Measurements from ENCODE around the gene TDRD6.
A peak's percentile ranks its signal among the peaks of the same experiment; 100 is the strongest.

TDRD6 gene

DNA sequence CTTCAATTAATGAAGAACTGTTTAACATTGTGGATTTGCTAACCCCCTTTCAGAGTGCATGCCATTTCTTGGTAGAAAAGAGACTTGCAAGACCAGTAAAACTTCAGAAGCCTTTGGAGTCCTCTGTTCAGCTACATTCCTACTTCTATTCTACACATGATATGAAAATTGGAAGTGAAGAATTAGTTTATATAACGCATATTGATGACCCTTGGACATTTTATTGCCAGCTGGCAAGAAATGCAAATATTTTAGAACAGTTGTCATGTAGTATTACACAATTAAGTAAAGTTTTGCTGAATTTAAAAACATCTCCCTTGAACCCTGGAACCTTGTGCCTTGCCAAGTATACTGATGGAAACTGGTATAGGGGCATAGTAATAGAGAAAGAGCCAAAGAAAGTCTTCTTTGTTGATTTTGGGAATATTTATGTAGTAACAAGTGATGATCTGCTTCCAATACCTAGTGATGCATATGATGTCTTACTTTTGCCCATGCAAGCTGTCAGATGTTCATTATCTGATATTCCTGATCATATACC, 3.3 kb downstream of the TDRD6 start:
- TF ChIP-seq, protein P1, sequence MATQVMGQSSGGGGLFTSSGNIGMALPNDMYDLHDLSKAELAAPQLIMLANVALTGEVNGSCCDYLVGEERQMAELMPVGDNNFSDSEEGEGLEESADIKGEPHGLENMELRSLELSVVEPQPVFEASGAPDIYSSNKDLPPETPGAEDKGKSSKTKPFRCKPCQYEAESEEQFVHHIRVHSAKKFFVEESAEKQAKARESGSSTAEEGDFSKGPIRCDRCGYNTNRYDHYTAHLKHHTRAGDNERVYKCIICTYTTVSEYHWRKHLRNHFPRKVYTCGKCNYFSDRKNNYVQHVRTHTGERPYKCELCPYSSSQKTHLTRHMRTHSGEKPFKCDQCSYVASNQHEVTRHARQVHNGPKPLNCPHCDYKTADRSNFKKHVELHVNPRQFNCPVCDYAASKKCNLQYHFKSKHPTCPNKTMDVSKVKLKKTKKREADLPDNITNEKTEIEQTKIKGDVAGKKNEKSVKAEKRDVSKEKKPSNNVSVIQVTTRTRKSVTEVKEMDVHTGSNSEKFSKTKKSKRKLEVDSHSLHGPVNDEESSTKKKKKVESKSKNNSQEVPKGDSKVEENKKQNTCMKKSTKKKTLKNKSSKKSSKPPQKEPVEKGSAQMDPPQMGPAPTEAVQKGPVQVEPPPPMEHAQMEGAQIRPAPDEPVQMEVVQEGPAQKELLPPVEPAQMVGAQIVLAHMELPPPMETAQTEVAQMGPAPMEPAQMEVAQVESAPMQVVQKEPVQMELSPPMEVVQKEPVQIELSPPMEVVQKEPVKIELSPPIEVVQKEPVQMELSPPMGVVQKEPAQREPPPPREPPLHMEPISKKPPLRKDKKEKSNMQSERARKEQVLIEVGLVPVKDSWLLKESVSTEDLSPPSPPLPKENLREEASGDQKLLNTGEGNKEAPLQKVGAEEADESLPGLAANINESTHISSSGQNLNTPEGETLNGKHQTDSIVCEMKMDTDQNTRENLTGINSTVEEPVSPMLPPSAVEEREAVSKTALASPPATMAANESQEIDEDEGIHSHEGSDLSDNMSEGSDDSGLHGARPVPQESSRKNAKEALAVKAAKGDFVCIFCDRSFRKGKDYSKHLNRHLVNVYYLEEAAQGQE (IDR thresholded peaks at IDR 0.05; ENCODE audit: low read depth), result no peak
- TF ChIP-seq TCF12 (IDR thresholded peaks at IDR 0.05; ENCODE audit: low read depth), result no peak
- no peak for TF ChIP-seq EGR1 (IDR thresholded peaks at IDR 0.05)
- TF ChIP-seq RAD21 (IDR thresholded peaks at IDR 0.05; ENCODE audit: low read depth), result no peak
- no peak for TF ChIP-seq TEAD4 (IDR thresholded peaks at IDR 0.05)
- no peak for TF ChIP-seq NFIC (IDR thresholded peaks at IDR 0.05)
- TF ChIP-seq, protein P2, sequence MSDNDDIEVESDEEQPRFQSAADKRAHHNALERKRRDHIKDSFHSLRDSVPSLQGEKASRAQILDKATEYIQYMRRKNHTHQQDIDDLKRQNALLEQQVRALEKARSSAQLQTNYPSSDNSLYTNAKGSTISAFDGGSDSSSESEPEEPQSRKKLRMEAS (IDR thresholded peaks at IDR 0.05), result no peak
- no peak for TF ChIP-seq FOXM1 (IDR thresholded peaks at IDR 0.05; ENCODE audit: borderline replicate concordance, low read depth)
- TF ChIP-seq, protein P3, sequence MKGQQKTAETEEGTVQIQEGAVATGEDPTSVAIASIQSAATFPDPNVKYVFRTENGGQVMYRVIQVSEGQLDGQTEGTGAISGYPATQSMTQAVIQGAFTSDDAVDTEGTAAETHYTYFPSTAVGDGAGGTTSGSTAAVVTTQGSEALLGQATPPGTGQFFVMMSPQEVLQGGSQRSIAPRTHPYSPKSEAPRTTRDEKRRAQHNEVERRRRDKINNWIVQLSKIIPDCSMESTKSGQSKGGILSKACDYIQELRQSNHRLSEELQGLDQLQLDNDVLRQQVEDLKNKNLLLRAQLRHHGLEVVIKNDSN (IDR thresholded peaks at IDR 0.05), result no peak

DNA sequence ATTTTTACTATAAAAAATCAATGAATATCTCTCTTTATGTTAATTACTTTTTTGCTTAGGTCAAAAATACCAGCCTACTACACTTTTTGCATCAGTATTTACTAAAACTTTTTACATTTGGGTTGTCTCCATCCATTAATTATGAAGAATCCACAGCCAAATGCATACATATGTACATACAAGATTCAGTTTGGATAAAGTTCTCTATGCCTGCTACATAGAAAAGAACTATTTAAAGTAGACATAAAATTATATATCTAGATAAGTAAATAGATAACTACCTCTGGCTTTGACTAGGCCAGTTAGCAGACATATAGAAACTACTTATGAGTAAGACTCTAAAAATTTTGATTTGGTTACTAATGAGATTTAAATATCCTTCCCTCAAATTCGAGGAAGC, 12.3 kb downstream of the TDRD6 start:
- TF ChIP-seq NFIC (IDR thresholded peaks at IDR 0.05) (no peak), CREB1 (IDR thresholded peaks at IDR 0.05; ENCODE audit: low read depth) (no peak), ZBTB7A (IDR thresholded peaks at IDR 0.05; ENCODE audit: low read depth) (no peak), TEAD4 (IDR thresholded peaks at IDR 0.05) (no peak), CEBPB (IDR thresholded peaks at IDR 0.05) (no peak), RAD21 (IDR thresholded peaks at IDR 0.05; ENCODE audit: low read depth) (no peak), EGR1 (IDR thresholded peaks at IDR 0.05) (no peak)

DNA sequence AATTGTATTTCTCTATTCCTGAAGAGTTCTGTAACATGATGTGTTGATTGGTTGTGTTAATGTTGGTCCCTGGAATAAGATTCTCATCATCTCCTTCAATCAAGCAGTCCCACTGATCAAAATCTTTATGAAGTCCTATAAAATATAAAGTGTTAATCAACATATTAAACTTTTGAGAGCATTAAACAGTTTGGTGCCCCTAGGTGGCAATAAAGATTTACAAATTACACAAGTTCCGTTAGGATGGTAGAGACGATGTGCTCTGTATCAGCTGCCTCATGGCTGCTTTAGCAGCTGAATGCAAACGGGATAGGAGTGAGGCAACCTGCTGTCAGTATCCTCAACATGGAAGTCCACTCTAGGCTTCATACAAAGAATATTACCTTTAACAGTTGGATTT, 16.9 kb downstream of the TDRD6 start:
- TF ChIP-seq RAD21 (IDR thresholded peaks at IDR 0.05; ENCODE audit: low read depth) (peak; percentile 23; the same call in 1 of the 2 replicates), EP300 (IDR thresholded peaks at IDR 0.05; ENCODE audit: borderline replicate concordance) (no peak)

DNA sequence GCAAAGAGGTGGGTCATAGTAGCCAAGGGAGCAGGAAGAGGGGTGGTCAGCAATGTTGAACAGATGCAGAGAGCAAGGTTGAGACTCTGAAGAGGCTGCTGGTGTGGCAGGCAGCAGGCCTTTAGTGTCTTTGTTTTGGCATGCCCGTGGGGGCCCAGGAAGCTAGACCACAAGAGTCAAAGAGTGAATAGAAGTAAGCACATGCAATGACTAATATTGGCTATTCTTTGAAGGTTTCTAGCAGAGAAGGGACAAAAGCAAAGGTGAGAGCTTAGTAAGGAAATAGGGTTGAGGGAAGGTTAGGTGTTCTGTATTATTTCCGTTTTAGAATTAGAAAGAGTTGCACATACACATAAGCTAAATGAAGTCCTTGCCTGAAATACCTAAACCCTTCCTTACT, 18.8 kb downstream of the TDRD6 start:
- TF ChIP-seq EGR1 (IDR thresholded peaks at IDR 0.05) (no peak), EP300 (IDR thresholded peaks at IDR 0.05; ENCODE audit: borderline replicate concordance) (no peak), CREB1 (IDR thresholded peaks at IDR 0.05; ENCODE audit: low read depth) (no peak), ZBTB7A (IDR thresholded peaks at IDR 0.05; ENCODE audit: low read depth) (no peak), NFIC (IDR thresholded peaks at IDR 0.05) (no peak), TCF12 (IDR thresholded peaks at IDR 0.05; ENCODE audit: low read depth) (no peak), YY1 (IDR thresholded peaks at IDR 0.05; ENCODE audit: low read depth) (no peak), FOXM1 (IDR thresholded peaks at IDR 0.05; ENCODE audit: borderline replicate concordance, low read depth) (no peak), TEAD4 (IDR thresholded peaks at IDR 0.05) (no peak), RAD21 (IDR thresholded peaks at IDR 0.05; ENCODE audit: low read depth) (no peak), TAF1 (IDR thresholded peaks at IDR 0.05; ENCODE audit: low read depth) (no peak), CEBPB (IDR thresholded peaks at IDR 0.05) (no peak)
- TF ChIP-seq, protein P3 (IDR thresholded peaks at IDR 0.05), result no peak
- TF ChIP-seq, protein P1 (IDR thresholded peaks at IDR 0.05; ENCODE audit: low read depth), result no peak
- TF ChIP-seq, protein P2 (IDR thresholded peaks at IDR 0.05), result no peak

DNA sequence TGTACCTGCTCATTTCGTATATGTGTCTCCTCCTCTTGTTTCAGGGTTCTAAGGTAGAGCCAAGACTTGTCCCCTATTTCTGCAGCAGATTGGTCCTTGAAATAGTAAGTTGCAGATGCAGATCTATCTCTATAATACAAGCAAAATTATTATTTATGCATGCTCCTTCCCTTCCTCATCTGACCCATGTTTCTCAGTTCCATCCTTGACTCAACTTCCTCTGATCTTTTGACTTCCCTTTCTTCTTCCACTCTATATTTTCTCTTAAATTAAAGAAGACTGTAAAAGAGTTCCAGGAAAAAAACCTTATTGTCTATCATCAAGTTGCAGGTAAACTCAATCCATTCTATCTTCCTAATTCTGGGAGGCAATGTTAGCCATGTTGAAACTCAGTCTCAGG, 23.8 kb downstream of the TDRD6 start:
- TF ChIP-seq, protein P2 (IDR thresholded peaks at IDR 0.05), result no peak
- TF ChIP-seq TCF12 (IDR thresholded peaks at IDR 0.05; ENCODE audit: low read depth) (no peak), ZBTB7A (IDR thresholded peaks at IDR 0.05; ENCODE audit: low read depth) (no peak), NFIC (IDR thresholded peaks at IDR 0.05) (no peak), CREB1 (IDR thresholded peaks at IDR 0.05; ENCODE audit: low read depth) (no peak), FOXM1 (IDR thresholded peaks at IDR 0.05; ENCODE audit: borderline replicate concordance, low read depth) (no peak), EP300 (IDR thresholded peaks at IDR 0.05; ENCODE audit: borderline replicate concordance) (no peak), EGR1 (IDR thresholded peaks at IDR 0.05) (no peak), RAD21 (IDR thresholded peaks at IDR 0.05; ENCODE audit: low read depth) (no peak), TAF1 (IDR thresholded peaks at IDR 0.05; ENCODE audit: low read depth) (no peak), CEBPB (IDR thresholded peaks at IDR 0.05) (no peak)
- TF ChIP-seq, protein P3 (IDR thresholded peaks at IDR 0.05), result no peak

Measured in Ishikawa (cell line).